Heart left ventricle (tissue), 13 donors: ENCODE data around the gene RPS8.
"Not testable (repeated sequence)": the region's sequence is repeated elsewhere in the genome, so short reads cannot be mapped to it uniquely, and the experiment has no call there.

ENCODE experiments used
- CTCF ChIP-seq, 12 donors: fragments of 200-600 bp; sonication (generic) in 4 of 12; IDR thresholded peaks; one replicate each; pipeline versions ENCODE4 v1.5.0 to v1.8.0; 2018 to 2022; ENCODE audit warnings: antibody characterized with exemption in 12 of 12, mild to moderate bottlenecking in 5 of 12
- POLR2A ChIP-seq, 2 donors: fragments of 450-650 bp; IDR thresholded peaks; one replicate each; pipeline ENCODE4 v1.6.1; 2017; ENCODE audit warnings: antibody characterized with exemption in 2 of 2, mild to moderate bottlenecking in 2 of 2, moderate library complexity in 2 of 2
- donor health status: ischemic (EF 13 %, LVEDD 7.1; RV severe dilation, severe dysfunction).
- donor health status: DM: no; HTN: yes; CAD: no.
- donor health status: DM: no; HTN: no; CAD: no.
- donor health status: ischemic (EF 25% LVEDD 6.9; RV normal size, moderate dysfunction).
- donor health status: ischemic (EF 25% LVEDD 5.7; RV mildly dilated, moderate dysfunction).
- donor health status: ischemic (EF 35%, LVEDD 5.7; RV mildly dilated, moderate dysfunction).
- donor health status: nonischemic (EF 11% LVEDD 7.7; RV severe dilation, severe dysfunction).
- donor health status: DM: yes; HTN: yes; CAD: no.
- donor health status: PGD.
- donor health status: ischemic (EF 29% LVEDD 5.4; RV normal size, mild dysfunction).
- donor health status: nonischemic (EF 23%, LVEDD 6.1; RV moderate dilation, normal function).

- TF ChIP-seq CTCF, POLR2A (IDR thresholded peaks at IDR 0.05): not testable (repeated sequence)
Observed at GRCh38 chr1:44797886-44798285, 22.5 kb downstream of the RPS8 start.
